ENCODE results near the gene YEATS2. TPM values are rescaled to one million over a fixed set of nuclear protein-coding genes. Genes with fewer than 3 reads are reported as not detected.

The YEATS2 gene
- total RNA-seq, 4 donors from 2014 or later: 15.4 to 54.7 (median 40.6) TPM

DNA sequence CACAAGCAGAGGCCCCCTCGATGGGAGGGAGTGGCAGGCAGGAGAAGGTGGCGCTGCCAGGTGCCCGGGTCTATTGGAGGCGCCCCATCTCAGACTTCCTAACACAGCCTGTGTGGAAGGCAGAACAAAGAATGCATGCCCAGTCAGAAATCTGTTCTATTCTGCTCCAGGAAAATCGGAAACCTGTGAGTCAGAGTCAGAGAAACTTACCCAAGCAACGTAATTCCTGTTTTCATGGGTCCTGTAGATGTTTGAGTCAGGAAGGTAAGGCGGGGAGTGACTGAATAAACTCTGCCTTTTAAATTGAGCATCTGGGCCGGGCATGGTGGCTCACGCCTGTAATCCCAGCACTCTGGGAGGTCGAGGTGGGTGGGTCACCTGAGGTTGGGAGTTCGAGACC is 114.0 kb downstream of the YEATS2 start:
- TF ChIP-seq CTCF (IDR thresholded peaks at IDR 0.05) (no peak), POLR2A (IDR thresholded peaks at IDR 0.05) (no peak)
- no peaks in the 10 kb centered on the region for H3K9me3 ChIP-seq
- H3K27me3 ChIP-seq: no peaks in the 10 kb centered on the region
- H3K4me1 ChIP-seq: no peaks in the 10 kb centered on the region
- H3K36me3 ChIP-seq: no peaks in the 10 kb centered on the region
- H3K27ac ChIP-seq: no peak overlapping the region
- no peak for DNase-seq
- no peak overlapping the region for H3K4me3 ChIP-seq
- intact Hi-C loops (cut with DNase I; ENCODE audit: low total_unique reads): no loop called here

DNA sequence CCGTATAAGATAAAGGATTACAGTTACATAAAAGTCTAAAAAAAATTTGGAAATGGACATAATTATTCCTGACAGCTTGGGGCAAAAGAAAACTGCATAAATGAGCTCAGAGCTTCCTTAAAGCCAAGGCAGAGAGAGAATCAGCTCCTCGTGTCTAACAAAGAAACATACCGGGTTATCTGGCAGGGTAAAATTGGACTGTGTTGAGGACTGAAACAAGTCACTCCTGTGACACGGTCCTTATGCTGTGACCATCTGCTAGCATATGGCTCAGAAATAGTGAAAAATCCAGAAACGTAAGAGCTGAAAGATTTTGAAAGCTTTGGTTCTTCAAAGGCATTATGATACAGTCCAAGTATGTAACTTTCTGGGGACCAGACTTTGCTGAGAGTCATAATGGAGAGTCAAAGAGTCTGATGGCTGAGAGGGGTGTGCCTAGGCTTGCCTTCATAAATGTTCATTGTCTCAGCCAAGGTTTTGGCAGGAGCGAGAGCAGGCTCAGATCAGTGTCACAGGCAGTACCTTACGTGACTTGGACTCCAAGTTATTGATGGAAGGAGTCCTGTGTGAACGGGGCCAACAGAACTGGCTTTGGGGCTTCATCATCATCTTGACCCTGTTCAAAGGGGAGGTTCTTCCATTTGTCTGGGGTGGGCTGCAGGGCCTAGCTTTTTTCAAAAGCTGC is 115.3 kb downstream of the YEATS2 start:
- Histone ChIP-seq H3K9me3 (no peaks in the 10 kb centered on the region), H3K36me3 (no peaks in the 10 kb centered on the region), H3K4me3 (no peak overlapping the region), H3K4me1 (no peaks in the 10 kb centered on the region), H3K27me3 (no peaks in the 10 kb centered on the region), H3K27ac (no peak overlapping the region)
- TF ChIP-seq POLR2A (IDR thresholded peaks at IDR 0.05) (no peak), CTCF (IDR thresholded peaks at IDR 0.05) (no peak)
- DNase-seq: no peak
- intact Hi-C loops (cut with DNase I; ENCODE audit: low total_unique reads): no loop called here

DNA sequence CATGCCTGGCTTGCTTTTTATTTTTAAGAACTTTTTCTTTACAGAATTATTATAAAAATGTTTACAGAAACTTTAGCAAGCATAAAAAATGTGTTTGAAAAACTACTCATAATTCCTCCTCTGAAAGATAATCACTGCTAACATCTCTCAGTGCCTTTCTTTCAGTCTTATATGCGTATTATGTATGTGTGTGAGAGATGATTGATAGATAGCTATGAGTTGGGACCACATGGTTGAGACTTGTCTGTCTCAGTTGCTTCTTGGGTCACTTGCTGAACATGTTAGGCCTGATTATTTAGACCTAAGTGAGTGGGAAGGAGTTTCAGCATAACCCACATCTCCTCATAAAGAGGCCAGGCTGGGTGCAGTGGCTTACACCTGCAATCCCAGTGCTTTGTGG is 116.6 kb downstream of the YEATS2 start:
- DNase-seq: no peak
- intact Hi-C loops (cut with DNase I; ENCODE audit: low total_unique reads): no loop called here
- Histone ChIP-seq H3K9me3 (no peaks in the 10 kb centered on the region), H3K4me3 (no peak overlapping the region), H3K27me3 (no peaks in the 10 kb centered on the region), H3K27ac (no peak overlapping the region), H3K36me3 (no peaks in the 10 kb centered on the region), H3K4me1 (no peaks in the 10 kb centered on the region)
- TF ChIP-seq CTCF (IDR thresholded peaks at IDR 0.05) (no peak), POLR2A (IDR thresholded peaks at IDR 0.05) (no peak)

DNA sequence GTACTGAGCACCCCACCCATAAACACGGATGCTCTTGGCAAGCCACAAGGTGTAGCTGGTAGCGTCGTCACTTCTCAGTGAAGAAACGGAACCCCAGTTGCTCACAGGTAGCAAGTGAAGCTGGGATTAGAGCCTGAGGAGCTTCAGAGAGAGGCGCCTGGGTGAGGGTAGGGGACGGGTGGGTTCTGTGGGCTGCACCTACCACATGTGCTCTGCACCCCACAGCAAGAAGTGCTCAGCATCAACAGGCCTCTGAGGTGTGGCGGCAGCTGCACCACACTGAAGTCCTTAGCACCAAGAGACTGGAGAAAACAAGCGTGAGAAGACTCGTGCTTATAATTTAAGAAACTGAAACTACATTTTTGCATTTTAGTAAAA is 118.0 kb downstream of the YEATS2 start:
- Histone ChIP-seq H3K36me3 (no peaks in the 10 kb centered on the region), H3K4me1 (no peaks in the 10 kb centered on the region), H3K27me3 (no peaks in the 10 kb centered on the region), H3K27ac (no peak overlapping the region), H3K4me3 (no peak overlapping the region), H3K9me3 (no peaks in the 10 kb centered on the region)
- TF ChIP-seq CTCF (IDR thresholded peaks at IDR 0.05) (no peak), POLR2A (IDR thresholded peaks at IDR 0.05) (no peak)
- intact Hi-C loops (cut with DNase I; ENCODE audit: low total_unique reads): no loop called here
- DNase-seq: no peak

- TF ChIP-seq POLR2A (IDR thresholded peaks at IDR 0.05) (no peak), CTCF (IDR thresholded peaks at IDR 0.05) (no peak)
- no peak overlapping the region for H3K4me3 ChIP-seq
- no peak overlapping the region for H3K27ac ChIP-seq
- H3K9me3 ChIP-seq: no peaks in the 10 kb centered on the region
- no peaks in the 10 kb centered on the region for H3K36me3 ChIP-seq
- no peak for DNase-seq
- H3K27me3 ChIP-seq: no peaks in the 10 kb centered on the region
- intact Hi-C loops (cut with DNase I; ENCODE audit: low total_unique reads): no loop called here
- H3K4me1 ChIP-seq: no peaks in the 10 kb centered on the region
These were observed 118.4 kb downstream of the YEATS2 start for GRCh38 chr3:183815951-183816475.

Measured in uterus (tissue), 4 donors.